H1 (cell line): Measurements from ENCODE around the gene PKN3. TPM values are rescaled to one million over a fixed set of nuclear protein-coding genes. Genes with fewer than 3 reads are reported as not detected.
A peak's percentile ranks its signal among the peaks of the same experiment; 100 is the strongest.

ENCODE experiments used
- CTCF ChIA-PET: fragments of 300-600 bp; sonication (Branson Sonifier 250); formaldehyde crosslinking; loops from one replicate; lab custom pipeline; 2021; ENCODE audit not compliant: partially characterized antibody; lab: Charles Lee
- POLR2A ChIA-PET: fragments of 300-600 bp; sonication (Branson Sonifier 250); formaldehyde crosslinking; loops from one replicate; lab custom pipeline; 2021; ENCODE audit warnings: inconsistent platforms; ENCODE audit not compliant: partially characterized antibody; lab: Charles Lee
- DNase-seq, 2 experiments: peaks; one replicate each; pipeline versions ENCODE4 v3.0.0 to v3.0.0-alpha.2; 2010 to 2022; ENCODE audit warnings: low spot score in 2 of 2, low read depth in 1 of 2, mixed read lengths in 1 of 2
- FAIRE-seq: peaks from 2 replicates; lab custom pipeline; 2011; peaks lifted over from hg19 to GRCh38; lab: Jason Lieb, UNC
- H2AFZ ChIP-seq: 2 replicates; pipeline ENCODE4 v1.8.1; 2012; ENCODE audit warnings: low read length, inconsistent platforms
- H2AK5ac ChIP-seq: 2 replicates; pipeline ENCODE4 v1.6.1; 2013; ENCODE audit warnings: low read depth, low read length
- H2BK120ac ChIP-seq: replicated peaks from 2 replicates; pipeline ENCODE3; 2013; ENCODE audit warnings: low read depth, low read length, inconsistent platforms
- H2BK12ac ChIP-seq: 2 replicates; pipeline ENCODE4 v1.6.1; 2013; ENCODE audit warnings: low read depth, low read length
- H2BK15ac ChIP-seq: 2 replicates; pipeline ENCODE4 v1.6.1; 2013; ENCODE audit warnings: low read length
- H2BK20ac ChIP-seq: 2 replicates; pipeline ENCODE4 v1.6.1; 2013; ENCODE audit warnings: low read length
- H2BK5ac ChIP-seq: 2 replicates; pipeline ENCODE4 v1.6.1; 2013; ENCODE audit warnings: low read depth, low read length
- H3K14ac ChIP-seq: 2 replicates; pipeline ENCODE4 v1.6.1; 2013; ENCODE audit warnings: inconsistent platforms; ENCODE audit not compliant: insufficient read length
- H3K18ac ChIP-seq: 2 replicates; pipeline ENCODE4 v1.6.1; 2013; ENCODE audit warnings: low read length; ENCODE audit errors: extremely low read depth
- H3K23ac ChIP-seq: 2 replicates; pipeline ENCODE4 v1.6.1; 2013; ENCODE audit warnings: inconsistent platforms; ENCODE audit not compliant: insufficient read length
- H3K23me2 ChIP-seq: 2 replicates; pipeline ENCODE4 v1.6.1; 2013; ENCODE audit warnings: low read depth, low read length
- H3K27ac ChIP-seq: 2 replicates; pipeline ENCODE4 v1.6.1; 2011; ENCODE audit warnings: low read depth, low read length, inconsistent platforms
- H3K27me3 ChIP-seq, 4 experiments: replicated peaks in 1 of 4; 1 replicate in 1 of 4; 2 replicates in 3 of 4; pipeline versions ENCODE4 v1.6.1 to v1.8.1; 2011 to 2013; ENCODE audit warnings: low read length in 3 of 4, mild to moderate bottlenecking in 3 of 4, inconsistent platforms in 2 of 4, mixed read lengths in 2 of 4, moderate library complexity in 1 of 4; ENCODE audit not compliant: control insufficient read depth in 3 of 4, insufficient read depth in 3 of 4; ENCODE audit errors: extremely low read depth in 1 of 4
- H3K36me3 ChIP-seq, 4 experiments: 2 replicates each; pipeline versions ENCODE4 v1.6.1 to v1.8.1; 2011 to 2013; ENCODE audit warnings: mild to moderate bottlenecking in 4 of 4, low read length in 3 of 4, moderate library complexity in 2 of 4, control low read depth in 1 of 4, inconsistent platforms in 1 of 4; ENCODE audit not compliant: insufficient read depth in 4 of 4, control insufficient read depth in 2 of 4
- H3K4ac ChIP-seq: replicated peaks from 2 replicates; pipeline ENCODE3; 2013; ENCODE audit warnings: low read length, low read depth, mixed read lengths, inconsistent platforms; ENCODE audit not compliant: insufficient read length
- H3K4me1 ChIP-seq, 4 experiments: replicated peaks in 1 of 4; 1 replicate in 1 of 4; 2 replicates in 3 of 4; pipeline versions ENCODE4 v1.6.1 to v1.8.1; 2011 to 2013; ENCODE audit warnings: low read length in 3 of 4, inconsistent platforms in 2 of 4, mixed read lengths in 1 of 4; ENCODE audit not compliant: insufficient read depth in 4 of 4, control insufficient read depth in 3 of 4
- H3K4me2 ChIP-seq, 2 experiments: 2 replicates each; pipeline versions ENCODE4 v1.6.1 to v1.8.1; 2011 to 2013; ENCODE audit warnings: low read depth in 2 of 2, low read length in 2 of 2, control low read depth in 1 of 2, inconsistent platforms in 1 of 2, mild to moderate bottlenecking in 1 of 2; ENCODE audit not compliant: insufficient read depth in 1 of 2
- H3K4me3 ChIP-seq, 4 experiments: fragments of 200-600, 300-600 bp in 1 of 4; sonication (generic), shearing (Covaris generic), sonication (Bioruptor Twin) in 1 of 4; 2 replicates each; pipeline versions ENCODE4 v1.5.1 to v1.8.1; 2011 to 2016; ENCODE audit warnings: low read length in 4 of 4, low read depth in 3 of 4, control low read depth in 2 of 4, inconsistent platforms in 2 of 4, mild to moderate bottlenecking in 2 of 4, mixed read lengths in 1 of 4, moderate library complexity in 1 of 4; ENCODE audit not compliant: insufficient read depth in 2 of 4; ENCODE audit errors: extremely low read depth in 1 of 4
- H3K56ac ChIP-seq: replicated peaks from 2 replicates; pipeline ENCODE3; 2013; ENCODE audit warnings: low read depth, mild to moderate bottlenecking, mixed read lengths, low read length, inconsistent platforms; ENCODE audit not compliant: insufficient read length
- H3K79me1 ChIP-seq: 2 replicates; pipeline ENCODE4 v1.6.1; 2013; ENCODE audit warnings: low read depth, low read length, control low read depth
- H3K79me2 ChIP-seq, 2 experiments: 2 replicates each; pipeline versions ENCODE4 v1.6.1 to v1.8.1; 2012 to 2013; ENCODE audit warnings: low read length in 2 of 2, mild to moderate bottlenecking in 2 of 2, inconsistent platforms in 1 of 2; ENCODE audit not compliant: insufficient read depth in 2 of 2, control insufficient read depth in 1 of 2
- H3K9ac ChIP-seq, 4 experiments: replicated peaks in 1 of 4; 1 replicate in 1 of 4; 2 replicates in 3 of 4; pipeline versions ENCODE4 v1.6.1 to v1.8.1; 2011 to 2013; ENCODE audit warnings: low read depth in 3 of 4, low read length in 3 of 4, control low read depth in 2 of 4, mild to moderate bottlenecking in 2 of 4, moderate library complexity in 2 of 4, inconsistent platforms in 1 of 4; ENCODE audit errors: extremely low read depth in 1 of 4
- H3K9me3 ChIP-seq, 2 experiments: 2 replicates each; pipeline versions ENCODE4 v1.6.1 to v1.8.1; 2012 to 2013; ENCODE audit warnings: mild to moderate bottlenecking in 2 of 2, moderate library complexity in 2 of 2, control low read depth in 1 of 2, inconsistent platforms in 1 of 2, low read depth in 1 of 2, low read length in 1 of 2, mixed read lengths in 1 of 2; ENCODE audit not compliant: insufficient read depth in 2 of 2
- H4K20me1 ChIP-seq, 2 experiments: replicated peaks in 1 of 2; 2 replicates each; pipeline versions ENCODE3 to v1.8.1; 2011 to 2013; ENCODE audit warnings: inconsistent platforms in 2 of 2, low read length in 2 of 2, mild to moderate bottlenecking in 1 of 2; ENCODE audit not compliant: insufficient read depth in 2 of 2, control insufficient read depth in 1 of 2
- H4K5ac ChIP-seq: 2 replicates; pipeline ENCODE4 v1.6.1; 2013; ENCODE audit warnings: low read length, low read depth, mixed read lengths, inconsistent platforms; ENCODE audit not compliant: insufficient read length
- H4K8ac ChIP-seq: 2 replicates; pipeline ENCODE4 v1.8.0; 2013; ENCODE audit warnings: mild to moderate bottlenecking, moderate library complexity, low read length, inconsistent platforms; ENCODE audit not compliant: insufficient read depth; ENCODE audit errors: extremely low read depth
- H4K91ac ChIP-seq: replicated peaks from 2 replicates; pipeline ENCODE3; 2013; ENCODE audit warnings: low read length, mixed read lengths, inconsistent platforms; ENCODE audit not compliant: insufficient read length
- GTF2F1 ChIP-seq: IDR thresholded peaks from 2 replicates; pipeline ENCODE4 v1.6.1; 2012; ENCODE audit warnings: low read depth, low read length, improper control_type of control experiment, borderline replicate concordance
- HDAC2 ChIP-seq, 2 experiments: fragments of 300-600 bp in 1 of 2; sonication (generic) in 1 of 2; IDR thresholded peaks; 2 replicates each; pipeline ENCODE4 v1.6.1; 2011 to 2012; ENCODE audit warnings: low read depth in 2 of 2, low read length in 2 of 2, mild to moderate bottlenecking in 2 of 2, moderate library complexity in 2 of 2, borderline replicate concordance in 1 of 2, inconsistent platforms in 1 of 2
- SAP30 ChIP-seq: fragments of 300-600 bp; sonication (generic); IDR thresholded peaks from 2 replicates; pipeline ENCODE4 v1.7.1; 2012; ENCODE audit warnings: low read length, moderate library complexity, mild to moderate bottlenecking, inconsistent platforms; ENCODE audit not compliant: insufficient read depth, insufficient replicate concordance
- SP4 ChIP-seq: IDR thresholded peaks from 2 replicates; pipeline ENCODE4 v1.6.1; 2012; ENCODE audit warnings: low read length, inconsistent platforms
- WGBS, 2 experiments: shearing (Covaris generic) in 1 of 2; methylation state at CpG; one replicate each; pipeline versions ENCODE4 v1.1.6 to v1.1.7; 2013 to 2015; ENCODE audit warnings: low lambda C conversion rate in 2 of 2, mixed read lengths in 2 of 2, inconsistent platforms in 1 of 2, low coverage in 1 of 2, missing lambda C conversion rate in 1 of 2; ENCODE audit not compliant: insufficient replicate concordance in 2 of 2, insufficient coverage in 1 of 2, insufficient read length in 1 of 2; ENCODE audit errors: extremely low coverage in 1 of 2, missing lambda C conversion rate in 1 of 2; 5-methylcytosine and 5-hydroxymethylcytosine counted together
- polyA plus RNA-seq, 7 experiments: library from polyadenylated mRNA; depleted of rRNA in 3 of 7; stranded (reverse) in 5 of 7; unstranded in 2 of 7; fragments of >200 nt in 5 of 7; fragments of 200-250 nt in 2 of 7; gene quantifications; 1 replicate in 5 of 7; 2 replicates in 1 of 7; 4 replicates in 1 of 7; pipeline versions ENCODE4 v1.2.1 to v1.2.3, GENCODE V29; 2011 to 2013; ENCODE audit warnings: missing spikeins in 2 of 7, mixed read lengths in 2 of 7
- total RNA-seq: library from RNA; stranded (reverse); fragmentation: NEBNext Ultra II Directional; extraction: Animal tissue kit (Norgen Biotek cat#: 25700); gene quantifications from 2 replicates; pipeline ENCODE4 v1.2.1, GENCODE V29; 2021

PKN3 gene
- total and polyA plus RNA-seq, 2 of the 8 experiments (the other 6 are each of a cell fraction or from before 2014, with no cell fraction given): 15.7 to 16.3 TPM

GRCh38 chr9:128657344-128657704 lies 45.0 kb upstream of the PKN3 start:
- TF ChIP-seq GTF2F1: no peak
- peak in 1 of 2 experiments; percentile 64; a peak in 1 of 4 replicates for TF ChIP-seq HDAC2 (IDR thresholded peaks at IDR 0.05; ENCODE audit: borderline replicate concordance in 1 of 2, low read depth in 2 of 2, low read length in 2 of 2)
- TF ChIP-seq SAP30: no peak
- no peak for TF ChIP-seq SP4

More at GRCh38 chr9:128657344-128657704, 45.0 kb upstream of the PKN3 start:
- Histone ChIP-seq H2BK5ac (no peak overlapping the region; the same call in 1 of the 2 replicates), H2BK20ac (no peak overlapping the region), H3K79me2 (no peaks in the 10 kb centered on the region), H2AFZ (peak overlapping the region; percentile 100; the same call in 1 of the 2 replicates), H3K23ac (no peak overlapping the region), H3K23me2 (peaks cover 4% of the 10 kb centered on the region; the same call in 1 of the 2 replicates), H3K36me3 (peaks cover 0 to 9% (median 0%) of the 10 kb centered on the region in 4 experiments; a peak in 1 of 8 replicates), H3K4me2 (peak overlapping the region; percentile 68 to 98; a peak in 3 of 4 replicates), H3K4me3 (peak overlapping the region in 1 of 4 experiments; percentile 66; a peak in 3 of 8 replicates), H3K9me3 (no peaks in the 10 kb centered on the region), H4K20me1 (peaks cover 0 to 2% of the 10 kb centered on the region in 2 experiments), H2BK12ac (peak overlapping the region; percentile 90), H2AK5ac (no peak overlapping the region), H3K18ac (no peak overlapping the region), H3K27ac (peak overlapping the region; percentile 100), H3K14ac (no peak overlapping the region), H4K8ac (no peak overlapping the region), H3K79me1 (no peaks in the 10 kb centered on the region; the same call in 1 of the 2 replicates), H3K4me1 (no peaks in the 10 kb centered on the region; a peak in 2 of 7 replicates), H4K5ac (peak overlapping the region; percentile 100), H2BK15ac (no peak overlapping the region), H3K9ac (peak overlapping the region in 2 of 4 experiments; percentile 100; a peak in 2 of 7 replicates), H4K91ac (peak overlapping the region; percentile 79), H3K27me3 (no peaks in the 10 kb centered on the region), H3K4ac (no peak overlapping the region), H2BK120ac (no peak overlapping the region), H3K56ac (no peak overlapping the region)
- DNase-seq (no peak), FAIRE-seq (no peak)
- POLR2A ChIA-PET: interaction anchor here (0.9 to 43.1 kb wide), 3 partner anchors 12 to 38 kb away, joined by 3 to 1197 read pairs (median 4); partner anchors contain the start of genes PKN3 and SET
- WGBS, 2 experiments: 92% methylated on average over 13 of the region's 13 CpGs; no CpG with 5 or more reads in 1 of the 2 experiments
- CTCF ChIA-PET: interaction anchor here (1.2 kb wide), 1 partner anchor 12 kb away, joined by 4 read pairs; no protein-coding TSS in a partner anchor
